Right lobe of liver (tissue), 4 donors: ENCODE results near the gene CDRT15.
A peak's percentile ranks its signal among the peaks of the same experiment; 100 is the strongest.

ENCODE experiments used
- CTCF ChIP-seq, 4 donors: fragments of 200-600 bp in 3 of 4; fragments of 450-650 bp in 1 of 4; IDR thresholded peaks; one replicate each; pipeline versions ENCODE4 v1.5.1 to v1.8.0; 2016 to 2022; ENCODE audit warnings: antibody characterized with exemption in 4 of 4, mild to moderate bottlenecking in 2 of 4
- POLR2A ChIP-seq: fragments of 450-650 bp; IDR thresholded peaks from one replicate; pipeline ENCODE4 v1.6.1; 2017; ENCODE audit warnings: antibody characterized with exemption, mild to moderate bottlenecking
- donor health status: DM: no; HTN: no; CAD: no.
- donor health status: DM: no; HTN: no; CAD: no.
- donor health status: DM: no; HTN: yes; CAD: no.

- TF ChIP-seq POLR2A, result no peak
- peak; percentile 11 to 22 (median 16) for TF ChIP-seq CTCF (IDR thresholded peaks at IDR 0.05)
Measured at GRCh38 chr17:14268264-14268663, 31.6 kb upstream of the CDRT15 start.
